NCI-H1092 treated with DMSO at 0.1 percent for 48 hours (cell line): ENCODE measurements around the gene OGA.
A peak's percentile ranks its signal among the peaks of the same experiment; 100 is the strongest.

Experiments
- DNase-seq: peaks from one replicate; lab custom pipeline; 2025; lab: John Stamatoyannopoulos, UW

OGA gene

GRCh38 chr10:101835362-101835761 is 17.1 kb upstream of the OGA start:
- DNase-seq: no peak

DNA sequence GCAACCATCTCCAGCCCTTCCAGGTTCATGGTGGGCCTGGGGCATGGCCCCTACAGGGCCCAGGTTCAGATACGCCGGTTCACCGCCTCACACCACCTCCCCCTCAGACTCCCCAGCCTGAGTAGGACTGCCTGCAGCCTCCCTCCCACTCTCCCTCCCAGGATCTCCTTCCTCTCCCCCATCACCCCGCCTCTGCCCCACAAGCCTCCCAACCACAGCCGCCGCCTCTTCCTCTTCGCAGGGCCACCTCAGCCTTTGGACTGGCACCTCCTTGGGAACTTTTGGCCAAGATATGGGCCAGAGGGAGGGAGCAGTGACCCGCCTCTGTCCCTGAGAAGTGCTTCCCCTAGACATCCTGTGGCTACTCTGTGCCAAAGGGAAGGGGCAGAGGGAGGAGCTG is 16.1 kb upstream of the OGA start:
- DNase-seq: no peak

DNA sequence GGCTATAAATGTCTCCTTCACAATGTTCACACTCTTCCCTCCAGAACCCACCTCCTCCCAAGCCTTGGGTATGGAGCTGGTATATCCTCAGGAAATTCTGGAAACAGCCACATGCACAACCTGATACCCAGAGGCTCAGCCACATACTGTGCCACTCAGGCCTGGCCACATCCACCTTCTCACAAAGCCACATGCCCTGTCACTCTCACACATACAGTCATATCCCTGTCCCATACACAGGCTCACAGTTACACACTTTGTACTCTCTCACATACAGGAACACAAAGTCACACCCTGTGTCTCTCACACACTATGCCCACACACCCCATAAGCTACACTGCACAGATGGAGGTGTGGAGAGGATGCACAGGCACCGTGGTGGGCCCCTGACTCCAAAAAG is 15.2 kb upstream of the OGA start:
- DNase-seq: no peak

DNA sequence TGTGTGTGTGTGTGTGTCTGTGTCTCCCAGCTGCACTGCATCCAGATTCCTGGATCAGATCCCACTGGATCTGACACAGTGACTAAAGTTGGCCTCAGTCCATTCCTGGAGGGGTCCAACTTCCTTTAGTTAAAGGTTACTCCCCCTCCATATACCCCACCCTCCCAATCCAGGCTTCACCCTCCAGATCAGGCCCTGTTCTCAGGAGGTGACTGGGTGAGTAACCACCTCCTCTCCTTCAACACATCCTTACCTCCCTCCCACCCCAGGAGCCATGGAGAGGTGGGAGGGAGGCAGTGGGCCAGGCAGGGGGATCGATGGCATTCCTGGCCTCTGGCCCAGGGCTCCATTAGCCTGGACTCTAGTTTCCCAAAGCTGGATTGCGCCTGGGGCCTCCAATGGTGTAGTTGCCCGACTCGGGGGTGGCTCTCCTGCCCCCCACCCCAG is 14.1 kb upstream of the OGA start:
- peak; percentile 64 for DNase-seq

GRCh38 chr10:101831169-101831811 is 13.0 kb upstream of the OGA start:
- DNase-seq: no peak

DNA sequence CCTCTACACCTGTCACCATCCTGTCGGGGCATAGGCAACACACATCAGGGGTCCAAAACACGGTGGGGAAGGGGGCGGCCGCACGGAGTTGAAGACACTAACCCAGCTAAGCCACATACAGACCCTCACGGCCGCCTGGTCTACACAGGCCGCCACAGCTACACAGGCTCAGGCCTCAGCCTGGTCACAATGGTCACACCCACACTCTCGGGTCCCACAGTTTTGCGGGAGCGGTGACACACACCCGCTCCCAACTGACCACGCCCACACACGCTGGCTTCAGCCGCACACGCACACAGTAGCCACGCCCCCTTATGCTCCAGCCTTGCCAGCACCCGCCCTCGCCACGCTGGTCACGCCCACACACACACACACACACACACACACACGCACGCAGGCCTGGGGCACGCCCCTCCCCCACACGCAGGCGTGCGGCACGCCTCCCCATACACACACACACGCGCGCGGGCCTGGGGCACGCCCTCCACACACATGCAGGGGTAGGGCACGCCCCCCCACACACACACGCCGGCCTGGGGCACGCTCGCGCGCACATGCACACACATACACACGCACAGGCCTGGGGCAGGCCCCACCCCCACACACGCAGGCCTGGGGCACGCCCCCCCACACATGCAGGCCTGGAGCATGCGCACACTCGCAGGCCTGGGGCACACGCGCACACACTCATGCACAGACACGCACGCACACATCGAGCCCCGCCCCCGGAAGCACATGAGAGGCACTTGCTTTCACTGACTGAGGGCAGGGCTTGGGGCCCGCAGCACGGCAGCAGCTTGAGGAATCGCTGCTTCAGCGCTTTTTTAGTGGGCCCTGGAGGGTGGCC is 12.3 kb upstream of the OGA start:
- DNase-seq: peak; percentile 65

- DNase-seq: no peak
Observed at GRCh38 chr10:101829561-101830315, 11.5 kb upstream of the OGA start.

DNA sequence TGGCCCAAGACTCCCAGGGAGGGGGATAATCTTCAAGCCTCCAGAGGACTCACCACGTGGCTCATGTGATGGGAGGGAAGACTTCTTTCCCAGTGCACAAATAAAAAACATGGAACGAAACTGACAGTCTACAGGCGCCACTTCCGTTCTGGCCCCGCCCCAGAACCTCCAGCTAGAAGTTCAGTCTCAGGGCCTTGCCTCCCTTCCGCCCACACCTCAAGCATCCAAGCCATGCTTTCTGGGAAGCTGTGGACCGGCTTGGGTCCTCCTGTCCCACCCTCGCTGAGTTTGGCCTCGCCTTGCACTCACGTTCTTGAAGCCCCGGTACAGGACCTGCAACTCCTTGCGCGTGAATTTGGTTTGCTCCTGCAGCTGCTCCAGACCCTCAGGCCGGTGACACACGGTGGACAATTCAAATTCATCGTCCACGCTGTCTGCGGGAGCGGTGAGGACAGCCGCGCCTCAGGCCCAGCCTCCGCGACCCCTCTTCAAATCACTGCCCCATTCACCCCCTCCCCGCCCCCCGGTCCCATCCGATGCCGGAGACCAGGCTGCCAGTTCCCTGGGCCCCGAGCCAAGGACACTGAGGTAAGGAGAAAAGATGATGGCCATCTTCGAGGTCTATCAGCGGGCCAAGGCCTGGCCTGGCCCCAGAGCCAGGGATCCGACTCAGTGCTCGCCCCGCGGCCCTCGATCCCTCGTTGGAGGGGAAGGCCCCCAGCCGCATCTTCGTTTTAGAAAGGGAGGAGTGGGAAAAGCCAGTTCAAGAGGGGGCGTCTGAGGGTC is 10.7 kb upstream of the OGA start:
- DNase-seq: no peak

GRCh38 chr10:101827919-101828600 is 9.8 kb upstream of the OGA start:
- no peak for DNase-seq

- DNase-seq: no peak
Observed at GRCh38 chr10:101826852-101827434, 8.7 kb upstream of the OGA start.

DNA sequence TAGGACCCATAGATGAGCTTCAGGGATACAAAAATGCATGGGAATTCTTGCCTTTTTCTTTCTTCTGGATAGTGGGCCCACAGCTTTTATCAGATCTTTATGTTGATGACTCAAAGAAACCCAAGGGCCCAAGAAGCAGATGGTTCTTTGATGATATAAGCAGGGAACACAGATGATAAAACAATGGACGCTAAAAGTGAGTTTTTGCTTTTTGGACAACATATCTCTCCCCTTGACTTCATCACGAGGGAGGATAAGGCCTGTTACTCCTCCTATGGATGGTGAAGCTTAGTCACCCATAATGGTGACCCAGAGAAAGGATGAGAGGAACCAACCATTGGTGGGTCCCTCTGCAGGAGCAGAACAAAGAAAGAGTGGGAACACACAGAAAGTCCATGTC is 6.5 kb upstream of the OGA start:
- DNase-seq: no peak

GRCh38 chr10:101818872-101819633 is 809 bp upstream of the OGA start:
- DNase-seq: peak; percentile 40

- DNase-seq: no peak
Observed at GRCh38 chr10:101817337-101818118, 716 bp downstream of the OGA start.

DNA sequence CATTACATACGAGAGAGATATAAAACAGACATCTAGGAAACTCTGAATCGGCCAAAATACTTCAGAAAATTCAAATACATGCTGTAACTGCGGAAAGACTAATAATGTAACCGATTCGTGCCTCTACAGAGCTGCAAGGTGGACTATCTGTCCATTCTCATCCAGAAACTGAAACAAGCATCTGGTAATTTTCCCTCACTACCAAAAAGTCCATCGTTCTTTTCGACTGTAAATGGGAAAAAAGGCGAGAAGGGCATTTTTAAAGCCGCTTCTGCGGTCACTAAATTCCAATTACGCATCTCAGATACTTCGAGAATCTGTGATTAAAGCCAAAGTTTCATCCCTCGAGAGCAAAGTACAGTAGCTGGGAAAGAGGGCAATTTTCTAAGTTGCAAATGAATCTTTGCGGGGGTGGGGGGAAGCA is 1.3 kb downstream of the OGA start:
- DNase-seq: no peak

DNA sequence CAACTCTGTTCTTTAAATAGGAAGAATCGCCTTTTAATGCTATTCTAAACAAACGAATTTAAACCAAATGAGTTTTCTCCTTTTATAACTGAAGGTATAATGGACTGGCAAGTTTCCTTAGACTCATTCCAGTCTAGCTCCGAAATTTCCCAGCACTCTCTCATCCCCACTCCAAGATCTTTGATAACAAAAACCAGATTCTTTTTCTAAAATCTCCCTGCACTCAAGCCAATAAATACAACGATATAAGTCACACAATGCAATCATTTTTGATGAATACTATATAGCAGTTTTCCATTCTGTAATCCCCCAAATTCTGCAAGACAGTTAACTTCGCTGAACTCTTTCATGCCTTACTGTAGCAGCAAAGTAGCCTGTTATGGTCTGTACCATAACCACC is 1.9 kb downstream of the OGA start:
- no peak for DNase-seq

- DNase-seq: no peak
Observed at GRCh38 chr10:101814466-101815071, 3.7 kb downstream of the OGA start.

- DNase-seq: no peak
Observed at GRCh38 chr10:101812606-101813005, 5.6 kb downstream of the OGA start.

DNA sequence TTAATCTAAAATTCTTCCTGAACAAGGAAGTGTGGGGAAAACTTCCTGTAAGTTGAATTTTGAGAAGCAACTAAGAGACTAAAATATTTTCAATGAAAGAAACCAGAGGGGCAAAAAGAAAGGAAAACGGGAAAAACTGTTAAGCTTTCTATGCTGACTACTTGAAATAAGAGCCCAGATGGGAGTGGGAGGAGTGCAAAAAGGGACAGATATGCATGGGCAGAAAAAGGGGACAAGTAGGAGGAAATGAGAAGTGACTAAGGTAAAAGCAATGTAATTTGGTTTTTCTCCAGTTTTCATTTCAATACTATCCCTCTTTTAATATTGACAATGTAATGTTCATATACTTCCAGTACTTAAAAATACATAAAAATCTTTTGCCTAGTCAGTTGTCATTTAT is 11.1 kb downstream of the OGA start:
- no peak for DNase-seq

- no peak for DNase-seq
Observed at GRCh38 chr10:101803511-101803910, 14.7 kb downstream of the OGA start.
